Activated CD4-positive, alpha-beta T cell treated with anti-CD3 and anti-CD28 coated beads, Interleukin-2, amount 10 ng/mL, durations not matched to agents 24 days and 14 days (primary cell): ENCODE results near the gene GPR132. TPM values are rescaled to one million over a fixed set of nuclear protein-coding genes. Genes with fewer than 3 reads are reported as not detected.

ENCODE experiments used
- DNase-seq: peaks from one replicate; pipeline ENCODE4 v3.0.0; 2022
- H3K27ac Mint-ChIP-seq: one replicate; pipeline ENCODE4 v1.8.0; 2022; ENCODE audit warnings: mild to moderate bottlenecking, mixed read lengths
- H3K27me3 Mint-ChIP-seq: one replicate; pipeline ENCODE4 v1.8.0; 2022; ENCODE audit warnings: mixed read lengths
- H3K36me3 Mint-ChIP-seq: one replicate; pipeline ENCODE4 v1.8.0; 2022; ENCODE audit warnings: low read depth, mild to moderate bottlenecking, mixed read lengths
- H3K4me1 Mint-ChIP-seq: one replicate; pipeline ENCODE4 v1.8.0; 2021; ENCODE audit warnings: mixed read lengths
- H3K4me3 Mint-ChIP-seq: one replicate; pipeline ENCODE4 v1.8.0; 2022; ENCODE audit warnings: mild to moderate bottlenecking, moderate library complexity, mixed read lengths
- H3K9me3 Mint-ChIP-seq: one replicate; pipeline ENCODE4 v1.8.0; 2021; ENCODE audit warnings: mixed read lengths
- intact Hi-C: fragments of 100-400 bp; cut with micrococcal nuclease; formaldehyde crosslinking; loops from one replicate; pipeline ENCODE4 v1.15.1; 2023
- total RNA-seq: library from RNA; stranded (reverse); gene quantifications from 2 replicates; pipeline ENCODE4 v1.2.3, GENCODE V29; 2022

The GPR132 gene
- total RNA-seq, 1 donor from 2014 or later: 31.5 TPM

DNA sequence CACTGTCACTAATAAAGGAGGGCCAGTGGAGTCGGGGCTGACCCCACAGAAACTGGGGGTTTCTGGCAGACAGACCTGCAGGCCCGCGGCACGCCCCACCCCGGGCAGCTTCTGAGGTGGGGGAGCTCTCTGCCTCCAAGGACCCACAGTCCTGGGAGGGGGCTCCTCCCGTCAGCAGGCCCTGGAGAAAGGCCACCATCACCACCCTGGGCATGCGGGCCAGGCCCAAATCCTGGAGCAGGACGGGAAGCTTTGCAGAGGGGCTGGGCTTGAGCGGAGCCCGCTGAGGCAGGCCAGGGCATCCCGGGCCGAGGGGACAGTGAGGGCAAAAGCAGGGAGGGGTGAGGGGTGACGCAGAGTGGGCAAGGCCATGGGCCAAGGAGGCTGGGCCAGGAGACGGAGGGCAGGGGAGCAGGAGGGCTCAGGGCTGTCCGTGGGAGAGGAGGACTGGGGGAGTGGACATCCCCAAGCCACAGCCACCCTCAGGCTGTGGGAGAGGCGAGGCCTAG is 11.1 kb upstream of the GPR132 start:
- intact Hi-C loops: no loop called here
- Mint-ChIP-seq H3K4me3 (no peak overlapping the region), H3K9me3 (no peaks in the 10 kb centered on the region), H3K27me3 (peaks cover 15% of the 10 kb centered on the region), H3K27ac (no peak overlapping the region), H3K36me3 (no peaks in the 10 kb centered on the region), H3K4me1 (peaks cover 17% of the 10 kb centered on the region)
- no peak for DNase-seq

DNA sequence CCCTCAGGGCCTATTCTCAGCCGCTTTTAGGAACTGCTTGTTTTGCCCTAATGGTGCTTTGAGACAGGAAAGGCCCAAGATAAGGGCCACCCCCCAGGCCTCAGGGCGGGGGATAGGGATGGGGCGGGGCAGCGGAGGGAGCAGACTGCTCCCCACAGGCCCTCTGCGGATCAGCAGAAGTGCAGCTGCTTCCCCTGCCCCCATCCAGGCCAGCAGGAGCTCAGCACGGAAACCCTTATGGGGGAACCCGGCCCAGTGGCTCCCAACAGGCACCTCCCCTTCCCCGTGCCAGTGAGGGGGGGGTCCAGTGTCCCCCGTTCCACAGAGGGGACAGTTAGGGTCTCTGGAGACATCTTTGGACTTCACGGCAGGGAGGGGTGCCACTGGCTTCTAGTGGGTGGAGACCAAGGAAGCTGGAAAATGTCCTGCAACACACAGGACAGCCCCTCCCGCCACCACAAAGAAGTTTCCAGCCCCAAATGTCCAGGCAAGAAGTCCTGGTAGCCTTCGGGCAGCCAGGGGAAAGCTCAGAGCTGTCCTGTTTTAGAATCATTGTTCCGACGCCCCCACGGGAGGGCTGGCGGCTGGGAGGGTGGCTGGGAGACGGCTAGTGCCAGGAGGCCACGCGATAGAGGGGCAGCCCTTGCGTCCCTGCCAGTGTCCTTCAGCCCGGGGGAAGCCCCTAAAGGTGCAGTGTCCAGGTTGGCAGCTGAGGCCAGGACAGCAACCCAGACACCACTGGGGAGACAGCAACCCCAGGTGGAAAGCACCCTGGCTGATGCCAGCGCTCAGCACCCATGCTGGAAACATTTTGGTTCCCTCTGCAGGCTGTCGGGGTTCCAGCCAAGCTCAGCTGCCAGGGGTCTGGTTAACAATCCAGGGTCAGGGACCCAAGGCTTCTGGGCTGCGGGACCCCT is 10.4 kb upstream of the GPR132 start:
- Mint-ChIP-seq H3K4me1 (peaks cover 17% of the 10 kb centered on the region), H3K9me3 (no peaks in the 10 kb centered on the region), H3K4me3 (no peak overlapping the region), H3K27me3 (peaks cover 13% of the 10 kb centered on the region), H3K36me3 (no peaks in the 10 kb centered on the region), H3K27ac (no peak overlapping the region)
- DNase-seq: peak; percentile 79
- intact Hi-C loops: no loop called here

DNA sequence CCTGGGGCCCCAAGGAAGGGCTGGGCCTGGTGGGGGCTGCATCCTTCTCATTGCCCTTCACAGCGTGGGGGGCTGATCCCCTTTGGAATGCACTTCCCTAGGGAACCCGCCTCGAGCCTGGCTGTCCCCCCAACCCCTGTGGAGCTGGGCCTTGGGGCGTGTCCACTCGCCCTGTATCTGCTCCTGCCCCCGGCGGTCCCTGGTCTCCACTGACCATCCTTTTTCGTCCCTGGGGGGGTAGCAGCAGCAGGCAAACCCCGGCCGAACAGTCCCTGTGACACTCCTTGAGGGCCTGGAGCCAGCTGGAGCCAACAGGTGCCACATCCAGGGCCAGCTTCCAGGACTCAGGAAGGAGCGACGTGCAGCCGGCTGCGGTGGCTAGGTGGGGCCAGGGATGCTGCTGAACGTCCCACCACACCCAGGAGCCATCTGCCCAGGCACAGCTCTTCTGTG is 9.4 kb upstream of the GPR132 start:
- DNase-seq: no peak
- intact Hi-C loops: no loop called here
- Mint-ChIP-seq H3K4me3 (no peak overlapping the region), H3K27ac (no peak overlapping the region), H3K36me3 (no peaks in the 10 kb centered on the region), H3K27me3 (peaks cover 8% of the 10 kb centered on the region), H3K4me1 (peaks cover 26% of the 10 kb centered on the region), H3K9me3 (no peaks in the 10 kb centered on the region)

DNA sequence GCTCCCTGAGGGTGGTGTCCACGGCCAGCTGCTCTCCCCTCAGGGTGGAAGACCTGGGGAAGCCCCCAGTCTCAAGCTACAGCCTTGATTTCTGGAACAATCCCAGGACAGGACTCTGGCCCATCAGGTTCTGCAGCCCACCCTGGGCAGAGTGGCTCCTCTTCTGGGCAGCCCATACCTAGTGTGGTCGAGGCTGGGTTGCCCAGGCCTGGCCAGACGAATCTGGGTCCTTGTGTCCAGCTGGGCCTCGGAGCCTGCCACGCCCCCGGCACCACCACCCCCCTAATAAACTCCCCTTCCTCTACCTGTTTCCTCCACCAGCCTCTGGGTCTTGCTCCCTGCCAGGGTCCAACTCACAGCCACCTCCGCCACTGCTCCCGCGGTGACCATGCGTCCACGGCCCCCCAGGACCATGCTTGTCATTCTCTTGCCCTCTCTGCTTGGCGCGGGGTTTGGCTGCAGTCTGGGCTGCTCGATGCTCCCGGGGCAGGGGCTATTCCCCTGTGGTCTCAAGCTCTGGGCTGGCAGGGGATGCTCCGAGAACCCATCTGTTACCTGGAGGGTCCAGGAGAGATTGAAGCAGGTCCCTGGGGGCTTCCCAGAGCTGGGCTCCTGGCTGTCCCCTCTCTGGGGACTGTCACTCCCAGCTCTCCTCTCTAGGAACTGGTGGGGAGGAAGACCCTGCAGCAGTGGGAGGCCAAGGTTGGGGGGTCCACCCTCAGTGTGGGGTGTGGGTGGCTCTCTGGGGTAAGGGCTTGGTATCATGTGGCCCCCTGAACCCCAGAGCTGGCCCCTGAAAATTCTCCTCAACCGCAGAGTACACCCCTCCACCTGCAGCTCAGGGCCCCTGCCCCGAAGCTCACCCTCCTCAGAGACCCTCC is 8.7 kb upstream of the GPR132 start:
- Mint-ChIP-seq H3K4me3 (no peak overlapping the region), H3K27me3 (peaks cover 8% of the 10 kb centered on the region), H3K27ac (no peak overlapping the region), H3K9me3 (no peaks in the 10 kb centered on the region), H3K4me1 (peaks cover 30% of the 10 kb centered on the region), H3K36me3 (no peaks in the 10 kb centered on the region)
- DNase-seq: no peak
- intact Hi-C loops: no loop called here

DNA sequence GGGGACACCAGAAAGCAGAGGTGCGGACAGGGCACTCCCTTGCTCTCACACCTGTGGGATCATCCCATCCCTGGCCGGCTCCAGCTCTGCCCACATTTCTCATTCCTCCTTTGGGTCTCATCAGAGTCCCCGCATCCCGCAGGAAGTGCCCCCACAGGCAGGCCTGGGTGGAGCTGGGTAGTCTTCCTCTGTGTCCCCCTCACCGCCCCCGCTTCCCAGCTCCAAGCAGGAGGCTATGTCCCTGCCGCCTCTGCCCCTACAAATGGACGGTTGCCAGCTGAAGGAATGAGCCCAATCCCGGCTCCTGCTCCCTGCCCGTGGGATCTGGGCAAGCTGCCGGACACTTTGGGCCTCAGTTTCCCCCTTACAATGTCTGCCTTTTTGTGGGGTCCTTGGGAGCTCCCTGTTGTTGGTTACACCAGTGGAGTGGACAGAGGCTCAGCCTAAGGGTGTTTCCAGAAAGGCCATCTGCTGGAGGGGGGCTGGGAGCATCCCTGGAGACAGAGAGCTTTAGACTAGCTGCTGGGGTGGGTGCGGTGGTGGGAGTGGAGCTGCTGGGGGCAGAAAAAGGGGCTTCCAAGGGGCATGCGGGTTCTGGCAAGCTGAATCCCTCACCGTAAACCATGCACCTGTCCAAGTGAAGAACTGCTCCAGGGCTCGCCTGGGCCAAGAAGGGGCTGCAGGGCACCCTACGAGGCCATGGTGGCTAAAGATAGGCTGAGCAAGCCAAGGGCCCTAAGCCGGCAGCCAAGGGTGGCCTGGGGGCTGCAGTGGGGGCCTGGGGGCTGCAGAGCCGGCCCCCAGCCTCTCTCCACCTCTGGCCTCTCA is 7.9 kb upstream of the GPR132 start:
- intact Hi-C loops: no loop called here
- Mint-ChIP-seq H3K27me3 (peaks cover 6% of the 10 kb centered on the region), H3K36me3 (no peaks in the 10 kb centered on the region), H3K27ac (no peak overlapping the region), H3K4me3 (no peak overlapping the region), H3K4me1 (peaks cover 33% of the 10 kb centered on the region), H3K9me3 (no peaks in the 10 kb centered on the region)
- no peak for DNase-seq

DNA sequence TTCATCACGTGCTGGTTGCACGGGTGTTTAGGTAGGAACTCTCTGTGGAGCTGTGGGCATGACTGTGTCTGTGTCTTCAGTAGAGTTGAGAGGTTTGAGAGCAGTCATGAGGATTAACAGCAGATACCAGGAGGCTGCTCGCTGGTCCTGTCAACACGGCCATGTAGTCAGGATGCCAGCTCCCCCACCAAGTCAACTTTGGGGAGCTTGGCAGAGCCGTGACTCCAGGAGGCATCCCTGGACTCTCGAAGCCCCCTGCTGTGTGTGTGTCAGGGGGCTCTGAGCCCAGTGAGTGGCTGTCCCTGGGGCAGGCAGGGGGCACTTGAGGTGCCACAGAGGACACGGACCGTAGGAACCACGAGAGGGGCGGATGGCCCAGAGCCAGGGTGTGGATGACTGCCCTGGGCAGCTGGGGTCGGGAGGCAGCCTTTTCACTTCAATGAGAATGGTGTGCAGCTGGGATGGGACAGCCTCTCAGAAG is 7.2 kb upstream of the GPR132 start:
- Mint-ChIP-seq H3K36me3 (no peaks in the 10 kb centered on the region), H3K27me3 (peaks cover 6% of the 10 kb centered on the region), H3K4me1 (peaks cover 34% of the 10 kb centered on the region), H3K9me3 (no peaks in the 10 kb centered on the region), H3K27ac (no peak overlapping the region), H3K4me3 (no peak overlapping the region)
- no peak for DNase-seq
- intact Hi-C loops: no loop called here

DNA sequence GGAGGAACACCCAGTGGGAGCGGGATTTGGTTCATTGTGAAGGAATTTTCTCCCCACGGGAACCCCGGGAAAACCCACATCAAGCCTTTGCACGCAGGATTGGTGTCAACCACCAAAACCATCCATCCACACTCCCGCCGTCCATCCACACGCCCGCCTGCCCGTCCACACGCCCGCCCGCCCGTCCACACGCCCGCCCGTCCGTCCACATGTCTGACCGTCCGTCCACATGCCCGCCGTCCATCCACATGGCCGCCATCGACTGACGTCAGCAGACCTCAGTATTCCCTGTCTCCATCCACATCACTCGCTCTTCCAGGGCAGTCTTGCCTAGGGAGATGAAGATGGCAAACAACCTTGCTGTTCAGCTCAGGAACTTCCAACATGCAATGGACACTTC is 6.7 kb upstream of the GPR132 start:
- H3K4me3 Mint-ChIP-seq: no peak overlapping the region
- DNase-seq: no peak
- H3K4me1 Mint-ChIP-seq: peaks cover 34% of the 10 kb centered on the region
- intact Hi-C loops: loop anchor here (2.0 kb wide), 1 partner anchor 15 kb away; no protein-coding TSS in a partner anchor
- H3K36me3 Mint-ChIP-seq: no peaks in the 10 kb centered on the region
- peaks cover 6% of the 10 kb centered on the region for H3K27me3 Mint-ChIP-seq
- no peaks in the 10 kb centered on the region for H3K9me3 Mint-ChIP-seq
- no peak overlapping the region for H3K27ac Mint-ChIP-seq

DNA sequence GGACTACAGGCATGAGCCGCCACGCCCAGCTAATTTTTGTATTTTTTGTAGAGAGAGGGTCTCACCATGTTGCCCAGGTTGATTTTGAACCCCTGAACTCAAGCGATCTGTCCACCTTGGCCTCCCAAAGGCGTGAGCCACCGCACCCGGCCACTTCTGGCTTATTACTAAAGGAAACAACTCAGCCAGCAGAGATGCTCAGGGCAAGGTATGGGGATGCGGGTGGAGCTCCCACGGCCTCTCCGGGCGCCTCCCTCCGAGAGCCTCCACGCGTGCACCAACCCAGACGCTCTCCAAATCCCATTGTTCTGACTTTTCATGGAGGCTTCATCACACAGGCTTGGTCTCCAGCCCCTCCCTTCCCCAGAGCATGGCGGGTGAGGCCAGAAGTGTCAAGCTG is 6.1 kb upstream of the GPR132 start:
- H3K36me3 Mint-ChIP-seq: no peaks in the 10 kb centered on the region
- no peak overlapping the region for H3K4me3 Mint-ChIP-seq
- peaks cover 31% of the 10 kb centered on the region for H3K4me1 Mint-ChIP-seq
- H3K9me3 Mint-ChIP-seq: no peaks in the 10 kb centered on the region
- H3K27ac Mint-ChIP-seq: peak overlapping the region; percentile 2
- H3K27me3 Mint-ChIP-seq: peaks cover 6% of the 10 kb centered on the region
- intact Hi-C loops: loop anchor here (2.0 kb wide), 1 partner anchor 15 kb away; no protein-coding TSS in a partner anchor
- no peak for DNase-seq

DNA sequence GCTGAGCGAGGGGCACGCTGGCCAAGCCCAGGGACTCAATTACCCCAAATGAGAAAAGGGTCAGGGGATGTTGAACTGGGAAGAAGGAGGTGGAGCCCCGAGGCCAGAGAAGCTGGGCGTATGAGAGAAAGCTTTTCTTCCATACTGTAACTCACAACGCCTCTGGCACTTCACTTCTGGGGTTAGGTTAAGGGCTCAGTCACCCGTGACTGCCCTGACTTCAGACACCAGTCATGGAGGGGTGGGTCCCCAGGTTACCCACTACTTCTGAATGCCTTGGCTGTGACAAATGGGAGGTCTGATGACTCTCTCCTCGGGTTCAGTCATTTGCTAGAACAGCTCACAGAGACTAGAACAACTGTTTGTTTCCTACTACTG is 5.5 kb upstream of the GPR132 start:
- Mint-ChIP-seq H3K9me3 (no peaks in the 10 kb centered on the region), H3K27ac (peak overlapping the region; percentile 85), H3K4me1 (peaks cover 35% of the 10 kb centered on the region), H3K36me3 (no peaks in the 10 kb centered on the region), H3K4me3 (no peak overlapping the region), H3K27me3 (peaks cover 6% of the 10 kb centered on the region)
- DNase-seq: no peak
- intact Hi-C loops: loop anchor here (1.0 to 2.0 kb wide), 2 partner anchors 9 to 16 kb away; no protein-coding TSS in a partner anchor

DNA sequence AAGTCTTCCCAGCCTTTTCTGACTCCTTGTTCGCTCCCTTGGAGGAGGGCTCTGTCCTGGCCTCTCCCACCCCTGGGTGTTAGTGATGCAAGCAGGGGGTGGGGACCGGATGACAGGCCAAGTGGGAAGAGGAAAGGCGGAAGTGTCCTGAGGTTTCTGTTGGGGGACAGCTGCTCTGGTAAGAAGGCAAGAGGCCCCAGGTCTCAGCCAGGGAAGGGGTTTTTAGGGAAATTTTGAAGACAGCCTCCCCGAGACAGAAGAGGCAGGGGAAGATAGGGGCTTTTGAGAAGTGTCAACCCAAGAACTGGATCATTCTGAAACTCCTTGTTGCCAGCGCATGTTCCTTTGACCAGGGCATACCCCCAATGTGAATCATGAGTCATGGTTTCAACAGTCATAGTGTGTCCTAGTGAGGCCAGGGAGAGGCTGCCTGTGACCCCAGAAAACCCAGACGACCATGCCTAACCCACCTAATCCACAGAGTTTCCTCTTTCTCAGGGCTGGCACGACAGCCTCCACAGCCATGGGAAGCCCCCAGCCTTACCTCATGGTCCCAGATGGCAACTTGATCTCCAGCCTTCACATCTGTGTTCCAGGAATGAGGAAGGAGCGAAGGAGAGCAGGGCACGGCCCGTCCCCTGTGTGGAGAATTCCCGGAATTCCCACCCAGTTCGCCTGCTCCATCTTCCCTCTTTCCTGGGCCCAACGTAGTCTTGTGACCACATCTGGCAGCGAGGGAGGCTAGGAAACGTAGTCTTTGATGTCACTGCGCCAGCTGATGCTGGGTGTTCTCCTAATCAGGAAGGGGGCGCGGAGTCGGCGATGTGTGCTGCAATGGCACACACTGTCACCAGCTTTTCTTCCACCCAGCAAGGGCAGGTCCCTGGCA is 4.9 kb upstream of the GPR132 start:
- intact Hi-C loops: loop anchor here (1.0 to 10.0 kb wide), 4 partner anchors 9 to 422 kb away; partner anchors contain the start of gene TEDC1
- Mint-ChIP-seq H3K9me3 (no peaks in the 10 kb centered on the region), H3K4me1 (peaks cover 36% of the 10 kb centered on the region), H3K27me3 (peaks cover 6% of the 10 kb centered on the region), H3K4me3 (peak overlapping the region; percentile 56), H3K27ac (peak overlapping the region; percentile 85), H3K36me3 (peaks cover 2% of the 10 kb centered on the region)
- DNase-seq: peak; percentile 69

DNA sequence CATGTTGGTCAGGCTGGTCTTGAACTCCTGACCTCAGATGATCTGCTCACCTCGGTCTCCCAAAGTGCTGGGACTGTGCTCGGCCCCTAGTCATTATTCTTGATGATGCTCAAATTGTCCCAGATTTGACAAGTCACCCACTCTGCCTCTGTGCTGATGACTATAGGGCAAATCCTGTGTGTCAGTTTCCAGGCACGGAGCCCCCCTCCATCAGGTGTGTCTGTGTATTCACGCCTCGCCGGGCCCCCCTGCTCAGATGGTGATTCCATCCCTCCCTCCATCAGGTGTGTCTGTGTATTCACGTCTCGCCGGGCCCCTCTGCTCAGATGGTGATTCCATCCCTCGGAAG is 4.3 kb upstream of the GPR132 start:
- peak overlapping the region; percentile 85 for H3K27ac Mint-ChIP-seq
- H3K9me3 Mint-ChIP-seq: no peaks in the 10 kb centered on the region
- peak overlapping the region; percentile 56 for H3K4me3 Mint-ChIP-seq
- peaks cover 2% of the 10 kb centered on the region for H3K36me3 Mint-ChIP-seq
- peaks cover 40% of the 10 kb centered on the region for H3K4me1 Mint-ChIP-seq
- H3K27me3 Mint-ChIP-seq: peaks cover 6% of the 10 kb centered on the region
- no peak for DNase-seq
- intact Hi-C loops: loop anchor here (5.0 to 10.0 kb wide), 2 partner anchors 225 to 423 kb away; partner anchors contain the start of gene TEDC1

DNA sequence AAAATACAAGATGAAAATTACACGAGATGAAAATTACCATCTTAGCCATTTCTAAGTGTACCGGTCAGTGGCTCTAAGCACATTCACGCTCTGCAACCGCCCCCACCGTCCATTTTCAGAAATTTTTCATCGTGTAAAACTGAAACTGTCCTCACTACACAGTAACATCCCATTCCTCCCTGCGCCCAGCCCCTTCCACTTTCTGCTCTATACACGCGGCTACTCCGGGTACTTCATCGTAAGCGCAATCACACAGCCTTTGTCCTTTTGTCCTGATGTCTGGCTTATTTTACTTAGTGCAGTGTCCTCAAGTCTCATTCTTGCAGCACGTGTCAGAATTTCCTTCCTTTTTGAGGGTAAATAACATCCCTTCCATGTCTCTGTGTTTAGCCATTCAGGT is 3.6 kb upstream of the GPR132 start:
- H3K27ac Mint-ChIP-seq: peak overlapping the region; percentile 0
- no peak overlapping the region for H3K4me3 Mint-ChIP-seq
- DNase-seq: no peak
- peaks cover 5% of the 10 kb centered on the region for H3K36me3 Mint-ChIP-seq
- intact Hi-C loops: loop anchor here (5.0 to 10.0 kb wide), 2 partner anchors 226 to 423 kb away; partner anchors contain the start of gene TEDC1
- no peaks in the 10 kb centered on the region for H3K9me3 Mint-ChIP-seq
- H3K4me1 Mint-ChIP-seq: peaks cover 45% of the 10 kb centered on the region
- peaks cover 6% of the 10 kb centered on the region for H3K27me3 Mint-ChIP-seq
